Renal cortex interstitium (tissue), 11 donors: ENCODE measurements around the gene MRPS2. TPM values are rescaled to one million over a fixed set of nuclear protein-coding genes. Genes with fewer than 3 reads are reported as not detected.
"Not testable (repeated sequence)": the region's sequence is repeated elsewhere in the genome, so short reads cannot be mapped to it uniquely, and the experiment has no call there.

Source experiments
- DNase-seq, 11 donors: peaks; one replicate each; pipeline ENCODE4 v3.0.0-alpha.2; 2013; ENCODE audit warnings: low read depth in 9 of 11, low spot score in 4 of 11; ENCODE audit errors: extremely low read depth in 1 of 11
- polyA plus RNA-seq, 3 donors: library from polyadenylated mRNA; unstranded; fragments of 120-200 nt; gene quantifications; one replicate each; pipeline ENCODE4 v1.2.1, GENCODE V29; 2013; ENCODE audit not compliant: insufficient read length in 3 of 3

The MRPS2 gene
- polyA plus RNA-seq, 3 donors: 42.4 to 54.1 (median 50.4) TPM

GRCh38 chr9:135522137-135522877 is 21.8 kb downstream of the MRPS2 start:
- DNase-seq: no peak

- no peak for DNase-seq
Measured at GRCh38 chr9:135522931-135523330, 22.4 kb downstream of the MRPS2 start.

- DNase-seq: no peak
Measured at GRCh38 chr9:135523521-135524129, 23.1 kb downstream of the MRPS2 start.

- DNase-seq: no peak
Measured at GRCh38 chr9:135524130-135524861, 23.8 kb downstream of the MRPS2 start.

GRCh38 chr9:135525241-135526088 is 25.0 kb downstream of the MRPS2 start:
- DNase-seq: no peak

- no peak for DNase-seq
Measured at GRCh38 chr9:135526089-135526729, 25.7 kb downstream of the MRPS2 start.

GRCh38 chr9:135526730-135527571 is 26.5 kb downstream of the MRPS2 start:
- DNase-seq: no peak

GRCh38 chr9:135528842-135529435 is 28.5 kb downstream of the MRPS2 start:
- not testable (repeated sequence) for DNase-seq

- no peak for DNase-seq
Measured at GRCh38 chr9:135530146-135530545, 29.7 kb downstream of the MRPS2 start.

GRCh38 chr9:135531096-135531495 is 30.6 kb downstream of the MRPS2 start:
- no peak for DNase-seq

GRCh38 chr9:135533113-135533512 is 32.6 kb downstream of the MRPS2 start:
- no peak for DNase-seq

GRCh38 chr9:135533674-135534073 is 33.2 kb downstream of the MRPS2 start:
- no peak for DNase-seq

GRCh38 chr9:135534192-135534711 is 33.8 kb downstream of the MRPS2 start:
- not testable (repeated sequence) for DNase-seq

- not testable (repeated sequence) for DNase-seq
Measured at GRCh38 chr9:135534826-135535225, 34.3 kb downstream of the MRPS2 start.

- not testable (repeated sequence) for DNase-seq
Measured at GRCh38 chr9:135535631-135536030, 35.1 kb downstream of the MRPS2 start.

GRCh38 chr9:135536216-135536615 is 35.7 kb downstream of the MRPS2 start:
- no peak for DNase-seq

- not testable (repeated sequence) for DNase-seq
Measured at GRCh38 chr9:135543262-135543894, 42.9 kb downstream of the MRPS2 start.
